Keratinocyte (primary cell): ENCODE results near the gene KSR1. TPM values are rescaled to one million over a fixed set of nuclear protein-coding genes. Genes with fewer than 3 reads are reported as not detected.

Experiments
- DNase-seq: peaks from one replicate; pipeline ENCODE4 v3.0.0-alpha.2; 2011; ENCODE audit warnings: low read depth, missing footprints, low spot score
- FAIRE-seq: peaks from 2 replicates; lab custom pipeline; 2011; peaks lifted over from hg19 to GRCh38; lab: Jason Lieb, UNC
- H2AFZ ChIP-seq: 2 replicates; pipeline ENCODE4 v1.6.0; 2012; ENCODE audit warnings: low read length, control low read depth, inconsistent platforms; ENCODE audit not compliant: control insufficient read depth
- H3K27ac ChIP-seq: 2 replicates; pipeline ENCODE4 v1.5.1; 2011; ENCODE audit warnings: low read length; ENCODE audit not compliant: control insufficient read depth, insufficient read depth
- H3K27me3 ChIP-seq: 3 replicates; pipeline ENCODE4 v1.6.0; 2011; ENCODE audit warnings: low read length; ENCODE audit not compliant: control insufficient read depth, insufficient read depth; ENCODE audit errors: extremely low read depth
- H3K36me3 ChIP-seq, 2 experiments: 2 replicates in 1 of 2; 3 replicates in 1 of 2; pipeline ENCODE4 v1.5.1; 2011; ENCODE audit warnings: low read length in 2 of 2, mild to moderate bottlenecking in 1 of 2; ENCODE audit not compliant: control insufficient read depth in 2 of 2, insufficient read depth in 2 of 2; ENCODE audit errors: extremely low read depth in 1 of 2
- H3K4me1 ChIP-seq: 3 replicates; pipeline ENCODE4 v1.5.1; 2011; ENCODE audit warnings: low read length; ENCODE audit not compliant: control insufficient read depth, insufficient read depth; ENCODE audit errors: extremely low read depth
- H3K4me2 ChIP-seq: 3 replicates; pipeline ENCODE4 v1.6.0; 2011; ENCODE audit warnings: low read depth, low read length; ENCODE audit not compliant: control insufficient read depth, insufficient read depth; ENCODE audit errors: extremely low read depth
- H3K4me3 ChIP-seq, 3 experiments: fragments of 200-600 bp in 1 of 3; sonication (generic) in 1 of 3; 2 replicates in 2 of 3; 3 replicates in 1 of 3; pipeline ENCODE4 v1.5.1; 2011 to 2016; ENCODE audit warnings: low read length in 3 of 3, mild to moderate bottlenecking in 3 of 3, control low read depth in 2 of 3, inconsistent platforms in 1 of 3, low read depth in 1 of 3, mixed read lengths in 1 of 3, mixed run types in 1 of 3, moderate library complexity in 1 of 3; ENCODE audit not compliant: control insufficient read depth in 2 of 3, insufficient read depth in 2 of 3; ENCODE audit errors: extremely low read depth in 1 of 3
- H3K79me2 ChIP-seq: 2 replicates; pipeline ENCODE4 v1.6.0; 2012; ENCODE audit warnings: low read length; ENCODE audit not compliant: control insufficient read depth, insufficient read depth
- H3K9ac ChIP-seq: 3 replicates; pipeline ENCODE4 v1.6.0; 2011; ENCODE audit warnings: low read length; ENCODE audit not compliant: control insufficient read depth, insufficient read depth; ENCODE audit errors: extremely low read depth
- H3K9me1 ChIP-seq: 3 replicates; pipeline ENCODE4 v1.6.0; 2011; ENCODE audit warnings: low read length; ENCODE audit not compliant: control insufficient read depth, insufficient read depth; ENCODE audit errors: extremely low read depth
- H3K9me3 ChIP-seq: 2 replicates; pipeline ENCODE4 v1.5.1; 2012; ENCODE audit warnings: low read depth, low read length; ENCODE audit not compliant: control insufficient read depth
- H4K20me1 ChIP-seq: 3 replicates; pipeline ENCODE4 v1.6.0; 2011; ENCODE audit warnings: low read length; ENCODE audit not compliant: control insufficient read depth, insufficient read depth; ENCODE audit errors: extremely low read depth
- CTCF ChIP-seq, 3 experiments: IDR thresholded peaks in 1 of 3; conservative IDR thresholded peaks in 1 of 3; optimal IDR thresholded peaks in 1 of 3; 2 replicates in 2 of 3; 3 replicates in 1 of 3; pipeline versions ENCODE3 to v1.5.1; 2011; ENCODE audit warnings: low read length in 3 of 3, mild to moderate bottlenecking in 3 of 3, moderate library complexity in 2 of 3, control low read depth in 1 of 3, inconsistent platforms in 1 of 3; ENCODE audit not compliant: insufficient read depth in 2 of 3; ENCODE audit errors: extremely low read depth in 1 of 3
- EZH2 ChIP-seq: IDR thresholded peaks from one replicate; pipeline ENCODE4 v1.6.1; 2012; ENCODE audit warnings: inconsistent platforms, mild to moderate bottlenecking, low read length, moderate library complexity
- dilution Hi-C: fragments of 300-500 bp; cut with MboI; formaldehyde crosslinking; loops from one replicate; pipeline ENCODE4 v1.7.0; 2020; ENCODE audit warnings: low sequenced_read_pairs; ENCODE audit not compliant: extremely low pct_ligation_motif_present
- polyA plus RNA-seq, 5 experiments: library from polyadenylated mRNA; depleted of rRNA in 3 of 5; stranded (reverse) in 3 of 5; stranded (forward) in 1 of 5; unstranded in 1 of 5; fragments of >200 nt; gene quantifications; 1 replicate in 1 of 5; 2 replicates in 3 of 5; 3 replicates in 1 of 5; pipeline versions ENCODE4 v1.2.1 to v1.2.3, GENCODE V29; 2011 to 2012; ENCODE audit warnings: missing spikeins in 2 of 5, low read depth in 1 of 5, low replicate concordance in 1 of 5

Gene KSR1
- polyA plus RNA-seq, 1 donor (not counting 4 experiments of a cell fraction or from before 2014, with no cell fraction given) = 1.3 TPM

- no peak overlapping the region for H3K4me3 ChIP-seq
- H3K27ac ChIP-seq = no peak overlapping the region
- DNase-seq (no peak), FAIRE-seq (no peak)
- H3K4me2 ChIP-seq = no peak overlapping the region
- no peak overlapping the region for H3K9ac ChIP-seq
- no peaks in the 10 kb centered on the region for H3K36me3 ChIP-seq
- no peaks in the 10 kb centered on the region for H3K9me3 ChIP-seq
- no peak for TF ChIP-seq EZH2
- no peak for TF ChIP-seq CTCF (optimal IDR thresholded peaks at IDR 0.05 in 1 of 3, IDR thresholded peaks at IDR 0.05 in 1 of 3, conservative IDR thresholded peaks at IDR 0.05 in 1 of 3; ENCODE audit: extremely low read depth in 1 of 3, insufficient read depth in 2 of 3, low read length in 3 of 3)
- no peaks in the 10 kb centered on the region for H3K79me2 ChIP-seq
- no peaks in the 10 kb centered on the region for H3K27me3 ChIP-seq
- no peaks in the 10 kb centered on the region for H4K20me1 ChIP-seq
- dilution Hi-C loops = no loop called here
- H3K9me1 ChIP-seq = no peaks in the 10 kb centered on the region
- no peaks in the 10 kb centered on the region for H3K4me1 ChIP-seq
- H2AFZ ChIP-seq = no peak overlapping the region
Measured at GRCh38 chr17:27488231-27488630, 32.0 kb downstream of the KSR1 start.

GRCh38 chr17:27489045-27489715 lies 32.9 kb downstream of the KSR1 start:
- Histone ChIP-seq H3K4me1 (no peaks in the 10 kb centered on the region), H3K9ac (no peak overlapping the region), H3K4me2 (no peak overlapping the region), H3K9me1 (no peaks in the 10 kb centered on the region), H3K79me2 (no peaks in the 10 kb centered on the region), H2AFZ (no peak overlapping the region), H3K9me3 (no peaks in the 10 kb centered on the region), H4K20me1 (no peaks in the 10 kb centered on the region), H3K27ac (no peak overlapping the region), H3K4me3 (no peak overlapping the region), H3K27me3 (no peaks in the 10 kb centered on the region), H3K36me3 (no peaks in the 10 kb centered on the region)
- FAIRE-seq (no peak), DNase-seq (no peak)
- dilution Hi-C loops = no loop called here
- no peak for TF ChIP-seq EZH2
- TF ChIP-seq CTCF (optimal IDR thresholded peaks at IDR 0.05 in 1 of 3, IDR thresholded peaks at IDR 0.05 in 1 of 3, conservative IDR thresholded peaks at IDR 0.05 in 1 of 3; ENCODE audit: extremely low read depth in 1 of 3, insufficient read depth in 2 of 3, low read length in 3 of 3) = no peak
